HepG2 (cell line): ENCODE results near the gene ZNF544. TPM values are rescaled to one million over a fixed set of nuclear protein-coding genes. Genes with fewer than 3 reads are reported as not detected.

ENCODE experiments used
- ATF7 ChIP-seq, 2 experiments: fragments of 450-650 bp in 1 of 2; sonication (generic) in 1 of 2; formaldehyde crosslinking in 1 of 2; IDR thresholded peaks; 2 replicates each; pipeline versions ENCODE4 v1.4.0 to v1.6.1; 2016 to 2020; ENCODE audit warnings: antibody characterized with exemption in 1 of 2, mild to moderate bottlenecking in 1 of 2, missing genetic modification reagents in 1 of 2
- BRCA1 ChIP-seq: sonication (generic); formaldehyde crosslinking; IDR thresholded peaks from 2 replicates; pipeline ENCODE4 v1.4.0; 2020; ENCODE audit warnings: missing genetic modification reagents
- BRF2 ChIP-seq: sonication (generic); formaldehyde crosslinking; IDR thresholded peaks from 2 replicates; pipeline ENCODE4 v1.8.1; 2022; ENCODE audit warnings: mild to moderate bottlenecking, missing genetic modification reagents
- CCDC6 ChIP-seq: sonication (generic); formaldehyde crosslinking; IDR thresholded peaks from 2 replicates; pipeline ENCODE4 v1.8.1; 2022; ENCODE audit warnings: mild to moderate bottlenecking, missing genetic modification reagents, moderate library complexity
- IRX3 ChIP-seq: sonication (generic); formaldehyde crosslinking; IDR thresholded peaks from 2 replicates; pipeline ENCODE4 v1.8.1; 2023; ENCODE audit warnings: mild to moderate bottlenecking, low read depth, missing genetic modification reagents, borderline replicate concordance
- JARID2 ChIP-seq: sonication (generic); formaldehyde crosslinking; IDR thresholded peaks from 2 replicates; pipeline ENCODE4 v1.8.1; 2023; ENCODE audit warnings: missing genetic modification reagents, inconsistent platforms; ENCODE audit not compliant: insufficient replicate concordance
- MAFK ChIP-seq, 2 experiments: IDR thresholded peaks in 1 of 2; conservative IDR thresholded peaks in 1 of 2; 2 replicates each; pipeline ENCODE4 v1.6.1; 2011; ENCODE audit warnings: improper control_type of control experiment in 2 of 2, low read length in 2 of 2
- MEF2D ChIP-seq: sonication (generic); formaldehyde crosslinking; IDR thresholded peaks from 2 replicates; pipeline ENCODE4 v1.5.1; 2020; ENCODE audit warnings: mild to moderate bottlenecking, missing genetic modification reagents
- MIXL1 ChIP-seq: IDR thresholded peaks from 2 replicates; pipeline ENCODE4 v1.6.1; 2016
- MLLT10 ChIP-seq: sonication (generic); formaldehyde crosslinking; IDR thresholded peaks from 2 replicates; pipeline ENCODE4 v1.4.0; 2020; ENCODE audit warnings: missing genetic modification reagents
- NRL ChIP-seq: sonication (generic); formaldehyde crosslinking; IDR thresholded peaks from 2 replicates; pipeline ENCODE4 v1.5.0; 2020; ENCODE audit warnings: missing genetic modification reagents, mild to moderate bottlenecking, moderate library complexity, borderline replicate concordance
- PRMT3 ChIP-seq: sonication (generic); formaldehyde crosslinking; IDR thresholded peaks from 2 replicates; pipeline ENCODE4 v1.8.1; 2022; ENCODE audit warnings: low read depth, mild to moderate bottlenecking, moderate library complexity, missing genetic modification reagents, borderline replicate concordance
- REPIN1 ChIP-seq: sonication (generic); formaldehyde crosslinking; IDR thresholded peaks from 2 replicates; pipeline ENCODE4 v1.8.0; 2022; ENCODE audit warnings: missing genetic modification reagents, low read depth, mild to moderate bottlenecking, borderline replicate concordance
- REST ChIP-seq, 2 experiments: IDR thresholded peaks; 2 replicates each; pipeline ENCODE4 v1.6.1; 2011 to 2012; ENCODE audit warnings: low read length in 2 of 2, borderline replicate concordance in 1 of 2, low read depth in 1 of 2, mild to moderate bottlenecking in 1 of 2, moderate library complexity in 1 of 2
- THAP11 ChIP-seq: IDR thresholded peaks from 2 replicates; pipeline ENCODE4 v1.6.1; 2016; ENCODE audit warnings: missing biosample characterization, missing genetic modification reagents
- ZBTB21 ChIP-seq: sonication (generic); formaldehyde crosslinking; IDR thresholded peaks from 2 replicates; pipeline ENCODE4 v1.4.0; 2020; ENCODE audit warnings: missing genetic modification reagents
- ZFP36L1 ChIP-seq: sonication (generic); formaldehyde crosslinking; IDR thresholded peaks from 2 replicates; pipeline ENCODE4 v1.8.0; 2022; ENCODE audit warnings: mild to moderate bottlenecking, missing genetic modification reagents, moderate library complexity
- ZFYVE20 ChIP-seq: sonication (generic); formaldehyde crosslinking; IDR thresholded peaks from 2 replicates; pipeline ENCODE4 v1.8.0; 2023; ENCODE audit warnings: low read depth, mild to moderate bottlenecking, moderate library complexity, missing genetic modification reagents, borderline replicate concordance
- ZNF225 ChIP-seq: sonication (generic); formaldehyde crosslinking; IDR thresholded peaks from 2 replicates; pipeline ENCODE4 v1.4.0; 2020; ENCODE audit warnings: mild to moderate bottlenecking, missing genetic modification reagents
- ZNF296 ChIP-seq: sonication (generic); formaldehyde crosslinking; conservative IDR thresholded peaks from 2 replicates; pipeline ENCODE4 v1.5.0; 2020; ENCODE audit warnings: mild to moderate bottlenecking, missing genetic modification reagents
- ZNF546 ChIP-seq: sonication (generic); formaldehyde crosslinking; conservative IDR thresholded peaks from 2 replicates; pipeline ENCODE4 v1.8.1; 2023; ENCODE audit warnings: mild to moderate bottlenecking, missing genetic modification reagents
- ZNF562 ChIP-seq: sonication (generic); formaldehyde crosslinking; IDR thresholded peaks from 2 replicates; pipeline ENCODE4 v1.8.0; 2022; ENCODE audit warnings: missing genetic modification reagents, borderline replicate concordance
- ZSCAN21 ChIP-seq: sonication (generic); formaldehyde crosslinking; IDR thresholded peaks from 2 replicates; pipeline ENCODE4 v1.8.0; 2022; ENCODE audit warnings: mild to moderate bottlenecking, missing genetic modification reagents, moderate library complexity, borderline replicate concordance
- polyA plus RNA-seq, 8 experiments: library from polyadenylated mRNA; depleted of rRNA in 3 of 8; stranded (reverse) in 7 of 8; unstranded in 1 of 8; fragments of >200 nt; fragmentation: Illumina TruSeq in 4 of 8; extraction: Trizol in 4 of 8; gene quantifications; 2 replicates each; pipeline versions ENCODE4 v1.2.1 to v1.2.3, GENCODE V29; 2011 to 2016; ENCODE audit warnings: low read depth in 4 of 8, missing spikeins in 1 of 8, mixed read lengths in 1 of 8; ENCODE audit not compliant: insufficient read depth in 1 of 8
- total RNA-seq, 5 experiments: library from RNA; depleted of rRNA; stranded (reverse); fragments of >200 nt; fragmentation: Illumina TruSeq; extraction: Trizol; gene quantifications; 2 replicates each; pipeline ENCODE4 v1.2.3, GENCODE V29; 2016; ENCODE audit warnings: low read depth in 1 of 5
- TF ChIP-seq, protein P1 (sequence below): sonication (generic); formaldehyde crosslinking; IDR thresholded peaks from 2 replicates; pipeline ENCODE4 v1.5.0; 2020; ENCODE audit warnings: missing genetic modification reagents

The ZNF544 gene
- total and polyA plus RNA-seq, 2 of the 13 experiments (the other 11 are each of a cell fraction or from before 2014, with no cell fraction given): 13.1 to 17.0 TPM

DNA sequence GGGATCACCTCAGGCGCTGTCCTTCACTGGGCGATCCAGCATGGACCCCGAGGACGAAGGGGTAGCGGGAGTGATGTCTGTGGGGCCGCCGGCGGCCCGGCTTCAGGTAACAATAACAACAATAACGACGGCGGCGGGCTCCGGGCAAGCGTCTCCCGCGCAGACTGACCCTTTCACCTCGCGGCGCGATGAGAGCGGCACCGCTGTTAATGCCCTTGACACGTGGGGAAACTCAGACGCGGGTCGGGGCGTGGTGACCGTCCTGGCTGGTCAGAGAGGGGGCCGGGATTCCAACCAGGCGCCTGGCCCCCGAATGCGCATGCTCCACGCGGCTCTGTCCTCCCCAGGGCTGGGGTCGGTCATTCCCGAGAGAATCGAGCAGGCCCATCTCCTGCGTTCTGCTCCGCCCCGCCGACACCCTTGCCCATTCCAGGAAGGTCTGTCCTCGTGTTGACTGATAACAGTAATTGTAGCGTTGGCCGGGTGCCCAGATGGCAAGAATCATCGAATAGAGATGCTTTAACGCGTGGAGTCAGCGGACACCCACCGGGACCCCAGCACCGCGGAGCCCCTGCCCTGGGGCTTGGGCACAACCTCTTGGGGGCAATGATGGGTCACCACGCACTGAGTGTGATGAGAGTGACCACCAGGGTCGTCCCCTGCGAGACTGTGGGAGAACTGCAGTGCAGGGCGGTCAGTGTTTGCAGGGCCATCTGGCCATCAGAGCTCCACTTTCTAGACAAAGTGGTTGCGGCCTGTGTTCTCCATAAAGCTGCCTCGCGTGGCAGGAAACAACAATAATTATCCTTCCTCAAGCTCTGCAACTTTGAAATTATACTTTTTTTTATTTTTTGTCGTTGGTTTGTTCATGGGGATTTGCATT, 50.6 kb downstream of the ZNF544 start (continued):
- TF ChIP-seq BRF2 (CRISPR knock-in tag) (no peak), ZNF225 (no peak), ZNF546 (CRISPR knock-in tag) (no peak), THAP11 (CRISPR knock-in tag) (peak; percentile 88), MAFK (conservative IDR thresholded peaks at IDR 0.05 in 1 of 2, IDR thresholded peaks at IDR 0.05 in 1 of 2; ENCODE audit: low read length in 2 of 2) (no peak), ZNF562 (CRISPR knock-in tag) (no peak), IRX3 (CRISPR knock-in tag) (no peak), MEF2D (CRISPR knock-in tag) (peak; percentile 40), PRMT3 (CRISPR knock-in tag) (peak; percentile 51; the same call in 1 of the 2 replicates), REPIN1 (CRISPR knock-in tag) (peak; percentile 54; the same call in 1 of the 2 replicates), MIXL1 (CRISPR knock-in tag) (no peak), ZBTB21 (no peak), ZFP36L1 (CRISPR knock-in tag) (no peak), BRCA1 (CRISPR knock-in tag) (0 out of 2 replicates have a peak, but pooled peaks have one; percentile 59), REST (IDR thresholded peaks at IDR 0.05; ENCODE audit: borderline replicate concordance in 1 of 2, low read depth in 1 of 2, low read length in 2 of 2) (0 out of 4 replicates have a peak, but pooled peaks of 1 of the 2 experiments have one; percentile 23), ZFYVE20 (no peak), ZSCAN21 (CRISPR knock-in tag) (no peak), CCDC6 (CRISPR knock-in tag) (no peak), ATF7 (IDR thresholded peaks at IDR 0.05) (no peak), ATF7 (CRISPR knock-in tag; IDR thresholded peaks at IDR 0.05) (0 out of 2 replicates have a peak, but pooled peaks have one; percentile 25), MLLT10 (CRISPR knock-in tag) (no peak), NRL (CRISPR knock-in tag) (peak; percentile 69), JARID2 (peak; percentile 32), ZNF296 (CRISPR knock-in tag) (0 out of 2 replicates have a peak, but pooled peaks have one; percentile 51)
- TF ChIP-seq, protein P1, sequence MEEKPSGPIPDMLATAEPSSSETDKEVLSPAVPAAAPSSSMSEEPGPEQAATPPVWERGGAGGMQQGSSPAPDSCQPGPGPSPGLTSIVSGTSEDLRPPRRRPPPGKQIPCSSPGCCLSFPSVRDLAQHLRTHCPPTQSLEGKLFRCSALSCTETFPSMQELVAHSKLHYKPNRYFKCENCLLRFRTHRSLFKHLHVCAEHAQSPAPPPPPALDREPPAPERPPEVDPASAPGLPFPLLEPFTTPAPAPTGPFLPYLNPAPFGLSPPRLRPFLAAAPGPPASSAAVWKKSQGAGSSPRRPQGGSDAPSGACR (CRISPR knock-in tag): no peak
